OCI-LY3 (cell line): ENCODE data around the gene KCNAB1.
A peak's percentile ranks its signal among the peaks of the same experiment; 100 is the strongest.
"Not testable (repeated sequence)": the region's sequence is repeated elsewhere in the genome, so short reads cannot be mapped to it uniquely, and the experiment has no call there.

Experiments used
- H2AFZ ChIP-seq: fragments of 200-600, 300-600 bp; shearing (Covaris generic); 2 replicates; pipeline ENCODE4 v1.6.0; 2014; ENCODE audit warnings: antibody characterized with exemption, low read depth, low read length
- H3K27ac ChIP-seq: fragments of 200-600, 300-600 bp; sonication (generic); 2 replicates; pipeline ENCODE4 v1.5.1; 2014; ENCODE audit warnings: mild to moderate bottlenecking, low read length, moderate library complexity, mixed read lengths
- H3K27me3 ChIP-seq: fragments of 200-600, 300-600 bp; sonication (generic); 2 replicates; pipeline ENCODE4 v1.6.1; 2014; ENCODE audit warnings: low read depth, low read length, mixed read lengths
- H3K36me3 ChIP-seq: fragments of 200-600, 300-600 bp; sonication (generic); replicated peaks from 2 replicates; pipeline ENCODE3; 2014; ENCODE audit warnings: low read depth, low read length, mixed read lengths
- H3K4me1 ChIP-seq: fragments of 300-600, 200-600 bp; sonication (generic); 2 replicates; pipeline ENCODE4 v1.6.1; 2014; ENCODE audit warnings: low read length, mixed read lengths
- H3K4me2 ChIP-seq: fragments of 200-600, 300-600 bp; sonication (generic); 2 replicates; pipeline ENCODE4 v1.6.1; 2014; ENCODE audit warnings: low read length, mixed read lengths
- H3K4me3 ChIP-seq: fragments of 300-600, 200-600 bp; sonication (generic); 2 replicates; pipeline ENCODE4 v1.5.1; 2014; ENCODE audit warnings: antibody characterized with exemption, mild to moderate bottlenecking, low read length, moderate library complexity
- H3K79me2 ChIP-seq: fragments of 300-600, 200-600 bp; shearing (Covaris generic); 2 replicates; pipeline ENCODE4 v1.6.1; 2014; ENCODE audit warnings: mild to moderate bottlenecking, low read length, mixed read lengths
- H3K9ac ChIP-seq: fragments of 300-600, 200-600 bp; shearing (Covaris generic); 2 replicates; pipeline ENCODE4 v1.6.0; 2014; ENCODE audit warnings: mild to moderate bottlenecking, low read length, moderate library complexity
- H3K9me3 ChIP-seq: fragments of 200-600, 300-600 bp; shearing (Covaris generic); 2 replicates; pipeline ENCODE4 v1.6.1; 2014; ENCODE audit warnings: low read length, mixed read lengths; ENCODE audit not compliant: insufficient read depth
- H4K20me1 ChIP-seq: fragments of 200-600, 300-600 bp; sonication (generic); 2 replicates; pipeline ENCODE4 v1.6.1; 2016; ENCODE audit warnings: low read length, mixed read lengths; ENCODE audit not compliant: insufficient read depth
- CTCF ChIP-seq: fragments of 200-600, 300-600 bp; sonication (generic); IDR thresholded peaks from 2 replicates; pipeline ENCODE4 v1.5.1; 2014; ENCODE audit warnings: antibody characterized with exemption, low read length, low read depth
- EZH2phosphoT487 ChIP-seq: fragments of 200-600 bp; shearing (Covaris generic); IDR thresholded peaks from 2 replicates; pipeline ENCODE4 v1.6.1; 2018; ENCODE audit warnings: antibody characterized with exemption, mixed run types, low read depth

The KCNAB1 gene

GRCh38 chr3:156132313-156132712 is 11.9 kb downstream of the KCNAB1 start:
- TF ChIP-seq EZH2phosphoT487 (no peak), CTCF (no peak)
- 0 out of 2 replicates have a peak, but pooled peaks cover 8% of the 10 kb centered on the region for H3K27me3 ChIP-seq
- no peaks in the 10 kb centered on the region for H3K79me2 ChIP-seq
- H3K36me3 ChIP-seq, result no peaks in the 10 kb centered on the region
- H3K27ac ChIP-seq, result no peak overlapping the region
- H3K9ac ChIP-seq, result no peak overlapping the region
- H3K4me3 ChIP-seq, result no peak overlapping the region
- no peaks in the 10 kb centered on the region for H3K9me3 ChIP-seq
- no peak overlapping the region for H3K4me2 ChIP-seq
- H4K20me1 ChIP-seq, result no peaks in the 10 kb centered on the region
- H3K4me1 ChIP-seq, result 0 out of 2 replicates have a peak, but pooled peaks cover 3% of the 10 kb centered on the region
- H2AFZ ChIP-seq, result no peak overlapping the region

- H3K4me2 ChIP-seq, result no peak overlapping the region
- no peak overlapping the region for H3K27ac ChIP-seq
- H3K79me2 ChIP-seq, result no peaks in the 10 kb centered on the region
- no peak overlapping the region for H3K9ac ChIP-seq
- H2AFZ ChIP-seq, result no peak overlapping the region
- no peaks in the 10 kb centered on the region for H3K9me3 ChIP-seq
- H3K4me1 ChIP-seq, result 0 out of 2 replicates have a peak, but pooled peaks cover 3% of the 10 kb centered on the region
- H3K4me3 ChIP-seq, result no peak overlapping the region
- H3K27me3 ChIP-seq, result 0 out of 2 replicates have a peak, but pooled peaks cover 8% of the 10 kb centered on the region
- TF ChIP-seq EZH2phosphoT487, result no peak
- no peak for TF ChIP-seq CTCF
- no peaks in the 10 kb centered on the region for H4K20me1 ChIP-seq
- no peaks in the 10 kb centered on the region for H3K36me3 ChIP-seq
These were observed 12.7 kb downstream of the KCNAB1 start for GRCh38 chr3:156133076-156133475.

- H3K9me3 ChIP-seq, result no peaks in the 10 kb centered on the region
- H3K36me3 ChIP-seq, result no peaks in the 10 kb centered on the region
- no peak overlapping the region for H3K4me2 ChIP-seq
- H3K9ac ChIP-seq, result no peak overlapping the region
- no peak overlapping the region for H3K4me3 ChIP-seq
- no peaks in the 10 kb centered on the region for H3K79me2 ChIP-seq
- 0 out of 2 replicates have a peak, but pooled peaks cover 3% of the 10 kb centered on the region for H3K27me3 ChIP-seq
- TF ChIP-seq EZH2phosphoT487 (no peak), CTCF (peak; percentile 51)
- H3K4me1 ChIP-seq, result 0 out of 2 replicates have a peak, but pooled peaks cover 3% of the 10 kb centered on the region
- H2AFZ ChIP-seq, result no peak overlapping the region
- no peak overlapping the region for H3K27ac ChIP-seq
- no peaks in the 10 kb centered on the region for H4K20me1 ChIP-seq
These were observed 15.7 kb downstream of the KCNAB1 start for GRCh38 chr3:156135921-156136638.

GRCh38 chr3:156137397-156137796 is 17.0 kb downstream of the KCNAB1 start:
- not testable (repeated sequence) for H3K27ac ChIP-seq, H3K79me2 ChIP-seq, H3K9ac ChIP-seq

More at GRCh38 chr3:156137397-156137796, 17.0 kb downstream of the KCNAB1 start:
- H3K27me3 ChIP-seq, H3K4me3 ChIP-seq, H2AFZ ChIP-seq, H3K4me2 ChIP-seq, H3K36me3 ChIP-seq, H3K9me3 ChIP-seq, H3K4me1 ChIP-seq, H4K20me1 ChIP-seq: not testable (repeated sequence)
